Fibroblast of lung (primary cell): Measurements from ENCODE around the gene TNFSF8. TPM values are rescaled to one million over a fixed set of nuclear protein-coding genes. Genes with fewer than 3 reads are reported as not detected.

ENCODE experiments used
- DNase-seq, 2 donors: peaks; one replicate each; pipeline versions ENCODE4 v3.0.0 to v3.0.0-alpha.2; 2010; ENCODE audit warnings: low read depth in 2 of 2
- H2AFZ ChIP-seq: 2 replicates; pipeline ENCODE4 v1.5.1; 2012; ENCODE audit warnings: low read length, control low read depth, inconsistent platforms
- H3K27ac ChIP-seq: 2 replicates; pipeline ENCODE4 v1.5.1; 2011; ENCODE audit warnings: low read length, control low read depth; ENCODE audit not compliant: insufficient read depth
- H3K27me3 ChIP-seq: 2 replicates; pipeline ENCODE4 v1.5.1; 2011; ENCODE audit warnings: mild to moderate bottlenecking, low read length; ENCODE audit not compliant: control insufficient read depth, insufficient read depth
- H3K36me3 ChIP-seq: 2 replicates; pipeline ENCODE4 v1.5.1; 2011; ENCODE audit warnings: low read length; ENCODE audit not compliant: control insufficient read depth, insufficient read depth
- H3K4me1 ChIP-seq: 2 replicates; pipeline ENCODE4 v1.5.1; 2011; ENCODE audit warnings: low read length; ENCODE audit not compliant: control insufficient read depth, insufficient read depth; ENCODE audit errors: extremely low read depth
- H3K4me2 ChIP-seq: 2 replicates; pipeline ENCODE4 v1.5.1; 2011; ENCODE audit warnings: low read length, control low read depth; ENCODE audit not compliant: insufficient read depth; ENCODE audit errors: extremely low read depth
- H3K4me3 ChIP-seq, 4 experiments: fragments of 200-600 bp in 1 of 4; sonication (generic) in 1 of 4; replicated peaks in 1 of 4; 2 replicates each; pipeline ENCODE4 v1.5.1; 2011 to 2016; ENCODE audit warnings: low read length in 4 of 4, low read depth in 3 of 4, mild to moderate bottlenecking in 3 of 4, control low read depth in 2 of 4, inconsistent platforms in 1 of 4, mixed read lengths in 1 of 4; ENCODE audit not compliant: insufficient read depth in 1 of 4; ENCODE audit errors: control extremely low read depth in 1 of 4
- H3K79me2 ChIP-seq: 2 replicates; pipeline ENCODE4 v1.5.1; 2012; ENCODE audit warnings: mild to moderate bottlenecking, low read length, inconsistent platforms; ENCODE audit not compliant: control insufficient read depth, insufficient read depth
- H3K9ac ChIP-seq: 2 replicates; pipeline ENCODE4 v1.5.1; 2011; ENCODE audit warnings: mild to moderate bottlenecking, low read length, control low read depth; ENCODE audit not compliant: insufficient read depth
- H3K9me3 ChIP-seq: 2 replicates; pipeline ENCODE4 v1.5.1; 2012; ENCODE audit warnings: low read depth, low read length; ENCODE audit not compliant: control insufficient read depth, insufficient read depth
- H4K20me1 ChIP-seq: 2 replicates; pipeline ENCODE4 v1.5.1; 2011; ENCODE audit warnings: low read length; ENCODE audit not compliant: control insufficient read depth, insufficient read depth; ENCODE audit errors: extremely low read depth
- EZH2 ChIP-seq: IDR thresholded peaks from 2 replicates; pipeline ENCODE4 v1.5.1; 2012; ENCODE audit warnings: low read length, control low read depth, mild to moderate bottlenecking; ENCODE audit errors: missing control alignments
- polyA plus RNA-seq, 2 donors: library from polyadenylated mRNA; depleted of rRNA in 1 of 2; stranded (reverse) in 1 of 2; unstranded in 1 of 2; fragments of >200 nt; gene quantifications; 2 replicates each; pipeline ENCODE4 v1.2.1, GENCODE V29; 2011 to 2012; ENCODE audit warnings: missing spikeins in 1 of 2
- total RNA-seq: library from RNA; depleted of rRNA; stranded (reverse); fragments of >200 nt; gene quantifications from 2 replicates; pipeline ENCODE4 v1.2.1, GENCODE V29; 2014
- TF ChIP-seq, protein P1 (sequence below), 2 donors: IDR thresholded peaks in 1 of 2; conservative IDR thresholded peaks in 1 of 2; 1 replicate in 1 of 2; 2 replicates in 1 of 2; pipeline ENCODE4 v1.5.1; 2011 to 2012; ENCODE audit warnings: low read length in 2 of 2, control low read depth in 1 of 2, inconsistent platforms in 1 of 2, low read depth in 1 of 2, mild to moderate bottlenecking in 1 of 2

The TNFSF8 gene
- total and polyA plus RNA-seq, 2 donors (not counting 1 experiment from before 2014, with no cell fraction given), result not detected

GRCh38 chr9:114962809-114963208 lies 32.4 kb upstream of the TNFSF8 start:
- no peak overlapping the region for H3K27ac ChIP-seq
- H4K20me1 ChIP-seq, result no peaks in the 10 kb centered on the region
- TF ChIP-seq EZH2, result no peak
- TF ChIP-seq, protein P1, sequence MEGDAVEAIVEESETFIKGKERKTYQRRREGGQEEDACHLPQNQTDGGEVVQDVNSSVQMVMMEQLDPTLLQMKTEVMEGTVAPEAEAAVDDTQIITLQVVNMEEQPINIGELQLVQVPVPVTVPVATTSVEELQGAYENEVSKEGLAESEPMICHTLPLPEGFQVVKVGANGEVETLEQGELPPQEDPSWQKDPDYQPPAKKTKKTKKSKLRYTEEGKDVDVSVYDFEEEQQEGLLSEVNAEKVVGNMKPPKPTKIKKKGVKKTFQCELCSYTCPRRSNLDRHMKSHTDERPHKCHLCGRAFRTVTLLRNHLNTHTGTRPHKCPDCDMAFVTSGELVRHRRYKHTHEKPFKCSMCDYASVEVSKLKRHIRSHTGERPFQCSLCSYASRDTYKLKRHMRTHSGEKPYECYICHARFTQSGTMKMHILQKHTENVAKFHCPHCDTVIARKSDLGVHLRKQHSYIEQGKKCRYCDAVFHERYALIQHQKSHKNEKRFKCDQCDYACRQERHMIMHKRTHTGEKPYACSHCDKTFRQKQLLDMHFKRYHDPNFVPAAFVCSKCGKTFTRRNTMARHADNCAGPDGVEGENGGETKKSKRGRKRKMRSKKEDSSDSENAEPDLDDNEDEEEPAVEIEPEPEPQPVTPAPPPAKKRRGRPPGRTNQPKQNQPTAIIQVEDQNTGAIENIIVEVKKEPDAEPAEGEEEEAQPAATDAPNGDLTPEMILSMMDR (conservative IDR thresholded peaks at IDR 0.05 in 1 of 2, IDR thresholded peaks at IDR 0.05 in 1 of 2; ENCODE audit: low read depth in 1 of 2, low read length in 2 of 2), result no peak
- H3K9ac ChIP-seq, result no peak overlapping the region
- H3K4me2 ChIP-seq, result no peak overlapping the region
- DNase-seq, result no peak
- H2AFZ ChIP-seq, result no peak overlapping the region
- no peaks in the 10 kb centered on the region for H3K79me2 ChIP-seq
- H3K4me3 ChIP-seq, result no peak overlapping the region
- no peaks in the 10 kb centered on the region for H3K36me3 ChIP-seq
- no peaks in the 10 kb centered on the region for H3K9me3 ChIP-seq
- peaks cover 8% of the 10 kb centered on the region for H3K27me3 ChIP-seq
- no peaks in the 10 kb centered on the region for H3K4me1 ChIP-seq

DNA sequence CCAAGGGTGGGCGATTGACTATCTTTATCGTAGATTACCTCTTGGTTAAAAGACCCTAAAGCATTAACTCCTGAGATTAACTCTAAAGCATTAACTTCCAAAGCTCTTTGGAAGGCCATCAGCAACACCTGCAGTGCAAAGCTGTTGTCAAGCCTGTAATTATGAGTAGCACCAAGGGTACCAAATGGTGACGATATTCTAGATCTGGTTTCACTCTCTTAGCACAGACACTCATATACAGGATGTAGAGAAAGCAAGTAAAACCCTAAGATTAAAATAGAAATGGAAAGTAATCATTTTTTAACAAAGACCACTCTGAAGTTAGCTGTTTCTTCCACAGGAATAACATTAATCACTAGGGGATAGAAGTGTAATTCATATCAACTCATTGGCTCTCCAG lies 29.9 kb upstream of the TNFSF8 start:
- no peak overlapping the region for H3K27ac ChIP-seq
- H3K4me2 ChIP-seq, result no peak overlapping the region
- H3K9ac ChIP-seq, result no peak overlapping the region
- H2AFZ ChIP-seq, result no peak overlapping the region
- H3K4me1 ChIP-seq, result no peaks in the 10 kb centered on the region
- H3K27me3 ChIP-seq, result peaks cover 6% of the 10 kb centered on the region
- H4K20me1 ChIP-seq, result no peaks in the 10 kb centered on the region
- H3K4me3 ChIP-seq, result no peak overlapping the region
- no peaks in the 10 kb centered on the region for H3K79me2 ChIP-seq
- H3K36me3 ChIP-seq, result no peaks in the 10 kb centered on the region
- no peaks in the 10 kb centered on the region for H3K9me3 ChIP-seq
- DNase-seq, result no peak
- no peak for TF ChIP-seq EZH2
- TF ChIP-seq, protein P1 (conservative IDR thresholded peaks at IDR 0.05 in 1 of 2, IDR thresholded peaks at IDR 0.05 in 1 of 2; ENCODE audit: low read depth in 1 of 2, low read length in 2 of 2), result no peak

- Histone ChIP-seq H3K27me3 (peaks cover 6% of the 10 kb centered on the region), H3K4me3 (no peak overlapping the region)
Observed at GRCh38 chr9:114958844-114959235, 28.4 kb upstream of the TNFSF8 start.

More at GRCh38 chr9:114958844-114959235, 28.4 kb upstream of the TNFSF8 start:
- TF ChIP-seq EZH2, result no peak
- TF ChIP-seq, protein P1 (conservative IDR thresholded peaks at IDR 0.05 in 1 of 2, IDR thresholded peaks at IDR 0.05 in 1 of 2; ENCODE audit: low read depth in 1 of 2, low read length in 2 of 2), result no peak
- Histone ChIP-seq H3K36me3 (no peaks in the 10 kb centered on the region), H4K20me1 (no peaks in the 10 kb centered on the region), H3K9ac (no peak overlapping the region), H3K27ac (no peak overlapping the region), H3K79me2 (no peaks in the 10 kb centered on the region), H3K4me2 (no peak overlapping the region), H3K9me3 (no peaks in the 10 kb centered on the region), H2AFZ (no peak overlapping the region), H3K4me1 (peaks cover 4% of the 10 kb centered on the region)
- DNase-seq, result no peak
